Trophoblast cell (in vitro differentiated cells and primary cell): ENCODE results near the gene ARF1.

Experiments used
- DNase-seq, 2 donors: peaks; one replicate each; pipeline ENCODE4 v3.0.0-alpha.2; 2016
- H2AFZ ChIP-seq: 2 replicates; pipeline ENCODE4 v1.6.1; 2013; ENCODE audit warnings: low read length, moderate library complexity, mild to moderate bottlenecking; ENCODE audit not compliant: insufficient read depth, poor library complexity
- H2AK5ac ChIP-seq: 2 replicates; pipeline ENCODE4 v1.6.1; 2013; ENCODE audit warnings: mild to moderate bottlenecking, low read length
- H2BK120ac ChIP-seq: 2 replicates; pipeline ENCODE4 v1.6.1; 2013; ENCODE audit warnings: low read length, mild to moderate bottlenecking, moderate library complexity; ENCODE audit not compliant: insufficient read depth, poor library complexity
- H2BK12ac ChIP-seq: 2 replicates; pipeline ENCODE4 v1.6.1; 2013; ENCODE audit warnings: mild to moderate bottlenecking, low read length, moderate library complexity
- H2BK5ac ChIP-seq: 2 replicates; pipeline ENCODE4 v1.6.1; 2013; ENCODE audit warnings: low read length, low read depth, moderate library complexity, mild to moderate bottlenecking; ENCODE audit not compliant: poor library complexity
- H3K14ac ChIP-seq: 2 replicates; pipeline ENCODE4 v1.6.1; 2013; ENCODE audit warnings: mild to moderate bottlenecking, low read length
- H3K18ac ChIP-seq: 2 replicates; pipeline ENCODE4 v1.6.1; 2013; ENCODE audit warnings: mild to moderate bottlenecking, low read length
- H3K23ac ChIP-seq: 2 replicates; pipeline ENCODE4 v1.6.1; 2013; ENCODE audit warnings: low read length
- H3K27ac ChIP-seq: 2 replicates; pipeline ENCODE4 v1.5.1; 2013; ENCODE audit warnings: low read depth, mild to moderate bottlenecking, inconsistent platforms, low read length, moderate library complexity
- H3K27me3 ChIP-seq: 2 replicates; pipeline ENCODE4 v1.6.1; 2013; ENCODE audit warnings: inconsistent platforms, mild to moderate bottlenecking, low read length, moderate library complexity; ENCODE audit not compliant: insufficient read depth
- H3K36me3 ChIP-seq, 2 experiments: 1 replicate in 1 of 2; 2 replicates in 1 of 2; pipeline ENCODE4 v1.6.1; 2013; ENCODE audit warnings: low read length in 2 of 2, mild to moderate bottlenecking in 2 of 2, moderate library complexity in 1 of 2; ENCODE audit not compliant: insufficient read depth in 2 of 2, control insufficient read depth in 1 of 2
- H3K4ac ChIP-seq: 2 replicates; pipeline ENCODE4 v1.6.1; 2013; ENCODE audit warnings: low read depth, mild to moderate bottlenecking, low read length, moderate library complexity
- H3K4me1 ChIP-seq, 2 experiments: 1 replicate in 1 of 2; 2 replicates in 1 of 2; pipeline ENCODE4 v1.6.1; 2013; ENCODE audit warnings: low read length in 2 of 2, mild to moderate bottlenecking in 2 of 2, moderate library complexity in 1 of 2; ENCODE audit not compliant: insufficient read depth in 2 of 2, control insufficient read depth in 1 of 2
- H3K4me2 ChIP-seq: 2 replicates; pipeline ENCODE4 v1.6.1; 2013; ENCODE audit warnings: inconsistent platforms, mild to moderate bottlenecking, low read length, moderate library complexity
- H3K4me3 ChIP-seq: 2 replicates; pipeline ENCODE4 v1.5.1; 2013; ENCODE audit warnings: mild to moderate bottlenecking, low read depth, low read length, inconsistent platforms
- H3K79me1 ChIP-seq: one replicate; pipeline ENCODE4 v1.6.1; 2013; ENCODE audit warnings: low read length
- H3K79me2 ChIP-seq: 2 replicates; pipeline ENCODE4 v1.6.1; 2013; ENCODE audit warnings: low read length, mild to moderate bottlenecking; ENCODE audit not compliant: control insufficient read depth, insufficient read depth, poor library complexity
- H3K9ac ChIP-seq: 2 replicates; pipeline ENCODE4 v1.6.1; 2013; ENCODE audit warnings: mild to moderate bottlenecking, low read length
- H3K9me3 ChIP-seq: 2 replicates; pipeline ENCODE4 v1.6.1; 2013; ENCODE audit warnings: low read depth, mild to moderate bottlenecking, control low read depth, inconsistent platforms, low read length; ENCODE audit not compliant: insufficient read depth
- H4K12ac ChIP-seq: 2 replicates; pipeline ENCODE4 v1.6.1; 2013; ENCODE audit warnings: low read depth, mild to moderate bottlenecking, low read length, moderate library complexity
- H4K8ac ChIP-seq: 2 replicates; pipeline ENCODE4 v1.6.1; 2013; ENCODE audit warnings: low read depth, mild to moderate bottlenecking, low read length, moderate library complexity
- H4K91ac ChIP-seq: one replicate; pipeline ENCODE4 v1.6.1; 2013; ENCODE audit warnings: low read depth, mild to moderate bottlenecking, low read length, moderate library complexity
- WGBS: extraction: QIAGEN DNeasy Blood & Tissue Kit; methylation state at CpG from one replicate; pipeline ENCODE4 v1.1.7; 2013; ENCODE audit warnings: missing lambda C conversion rate; ENCODE audit not compliant: insufficient read length, insufficient coverage; ENCODE audit errors: extremely low coverage; 5-methylcytosine and 5-hydroxymethylcytosine counted together

ARF1 gene

DNA sequence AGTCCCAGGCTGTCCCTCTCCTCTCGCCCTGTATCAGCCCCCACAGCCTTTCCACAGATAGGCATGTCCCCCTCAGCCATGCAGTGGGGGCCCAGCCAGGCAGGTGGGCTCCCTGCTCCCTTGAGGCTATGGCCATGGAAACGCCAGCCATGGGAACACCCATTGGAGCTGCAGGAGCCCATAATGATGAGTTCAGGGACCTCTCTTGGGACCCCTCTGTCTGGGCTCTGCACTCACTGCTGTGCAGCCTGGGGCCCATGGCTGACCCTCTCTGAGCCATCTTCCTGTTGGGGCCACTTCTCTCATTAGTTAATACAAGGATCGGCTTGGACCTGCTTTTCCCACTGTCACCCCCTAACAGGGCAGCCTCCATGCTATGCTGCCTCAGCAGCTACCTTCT lies 42.5 kb upstream of the ARF1 start:
- no peak overlapping the region for H3K4ac ChIP-seq
- no peak overlapping the region for H3K9ac ChIP-seq
- no peak for DNase-seq
- H4K8ac ChIP-seq = no peak overlapping the region
- H3K79me2 ChIP-seq = no peaks in the 10 kb centered on the region
- H2AFZ ChIP-seq = no peak overlapping the region
- H3K14ac ChIP-seq = no peak overlapping the region
- no peak overlapping the region for H2BK5ac ChIP-seq
- no peak overlapping the region for H3K4me3 ChIP-seq
- H4K91ac ChIP-seq = no peak overlapping the region
- H2BK12ac ChIP-seq = no peak overlapping the region
- H2BK120ac ChIP-seq = no peak overlapping the region
- WGBS = no CpG with 5 or more reads among the region's 3 CpGs
- H3K36me3 ChIP-seq = no peaks in the 10 kb centered on the region
- H3K27me3 ChIP-seq = peaks cover 24% of the 10 kb centered on the region
- peaks cover 0 to 1% of the 10 kb centered on the region in 2 experiments for H3K4me1 ChIP-seq
- no peak overlapping the region for H3K23ac ChIP-seq
- H3K9me3 ChIP-seq = peaks cover 8% of the 10 kb centered on the region
- no peak overlapping the region for H3K4me2 ChIP-seq
- H3K27ac ChIP-seq = no peak overlapping the region
- H3K79me1 ChIP-seq = no peaks in the 10 kb centered on the region
- no peak overlapping the region for H3K18ac ChIP-seq
- no peak overlapping the region for H4K12ac ChIP-seq
- H2AK5ac ChIP-seq = no peak overlapping the region

DNA sequence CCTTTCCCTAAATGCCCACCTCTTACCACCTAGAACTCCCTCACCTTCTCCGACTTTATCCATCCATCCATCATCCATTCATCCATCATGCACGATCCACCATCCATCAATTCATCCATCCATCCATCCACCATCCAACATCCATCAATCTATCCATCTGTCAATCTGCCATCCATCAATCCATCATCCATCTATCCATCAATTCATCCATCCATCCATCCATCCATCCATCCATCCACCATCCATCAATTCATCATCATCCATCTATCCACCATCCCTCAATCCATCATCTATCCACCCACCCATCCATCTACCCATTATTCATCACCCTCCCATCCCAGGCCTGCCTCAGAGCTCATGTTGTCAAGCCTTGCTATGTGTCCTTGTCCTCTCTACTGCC lies 41.2 kb upstream of the ARF1 start:
- no peak overlapping the region for H2BK5ac ChIP-seq
- H3K9me3 ChIP-seq = peaks cover 10% of the 10 kb centered on the region
- no peak overlapping the region for H2AFZ ChIP-seq
- H3K27ac ChIP-seq = no peak overlapping the region
- no peaks in the 10 kb centered on the region for H3K36me3 ChIP-seq
- H3K4ac ChIP-seq = no peak overlapping the region
- H2AK5ac ChIP-seq = no peak overlapping the region
- peaks cover 24% of the 10 kb centered on the region for H3K27me3 ChIP-seq
- no peaks in the 10 kb centered on the region for H3K79me1 ChIP-seq
- H3K23ac ChIP-seq = peak overlapping the region; percentile 55
- H2BK120ac ChIP-seq = no peak overlapping the region
- no peak overlapping the region for H3K14ac ChIP-seq
- H3K18ac ChIP-seq = no peak overlapping the region
- no peak overlapping the region for H4K12ac ChIP-seq
- no peak overlapping the region for H3K4me2 ChIP-seq
- peaks cover 0 to 4% of the 10 kb centered on the region in 2 experiments for H3K4me1 ChIP-seq
- H3K9ac ChIP-seq = no peak overlapping the region
- no peaks in the 10 kb centered on the region for H3K79me2 ChIP-seq
- H2BK12ac ChIP-seq = no peak overlapping the region
- no peak overlapping the region for H3K4me3 ChIP-seq
- no peak overlapping the region for H4K91ac ChIP-seq
- no peak overlapping the region for H4K8ac ChIP-seq
- 100% methylated on average over 2 of the region's 2 CpGs for whole genome bisulfite sequencing
- DNase-seq = no peak

DNA sequence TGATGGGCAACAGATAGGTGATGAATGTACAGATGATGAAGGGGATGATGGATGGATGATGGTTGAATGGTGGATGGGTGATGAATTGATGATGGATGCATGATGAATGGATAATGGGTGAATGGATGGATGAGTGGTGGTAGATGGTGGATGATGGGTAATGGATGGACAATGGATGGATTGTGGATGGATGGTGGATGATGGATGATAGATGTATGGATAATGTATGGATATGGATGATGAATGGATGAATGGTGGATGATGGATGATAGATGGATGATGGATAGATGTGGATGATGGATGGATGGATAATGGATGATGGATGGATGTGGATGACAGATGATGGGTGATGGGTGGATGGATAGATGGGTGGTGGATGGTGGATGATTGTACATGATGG lies 40.0 kb upstream of the ARF1 start:
- Histone ChIP-seq H2AFZ (no peak overlapping the region), H4K91ac (no peak overlapping the region), H3K4me1 (peaks cover 0 to 4% of the 10 kb centered on the region in 2 experiments), H3K9ac (no peak overlapping the region), H3K23ac (no peak overlapping the region), H2BK5ac (no peak overlapping the region), H3K4me2 (no peak overlapping the region), H3K4me3 (no peak overlapping the region), H3K79me1 (no peaks in the 10 kb centered on the region), H3K79me2 (no peaks in the 10 kb centered on the region), H3K27ac (no peak overlapping the region), H3K9me3 (peaks cover 12% of the 10 kb centered on the region), H4K12ac (no peak overlapping the region), H3K14ac (no peak overlapping the region), H2BK120ac (no peak overlapping the region), H3K18ac (no peak overlapping the region), H3K27me3 (peaks cover 19% of the 10 kb centered on the region), H4K8ac (no peak overlapping the region), H3K36me3 (no peaks in the 10 kb centered on the region), H3K4ac (no peak overlapping the region), H2BK12ac (no peak overlapping the region), H2AK5ac (no peak overlapping the region)
- DNase-seq = no peak

DNA sequence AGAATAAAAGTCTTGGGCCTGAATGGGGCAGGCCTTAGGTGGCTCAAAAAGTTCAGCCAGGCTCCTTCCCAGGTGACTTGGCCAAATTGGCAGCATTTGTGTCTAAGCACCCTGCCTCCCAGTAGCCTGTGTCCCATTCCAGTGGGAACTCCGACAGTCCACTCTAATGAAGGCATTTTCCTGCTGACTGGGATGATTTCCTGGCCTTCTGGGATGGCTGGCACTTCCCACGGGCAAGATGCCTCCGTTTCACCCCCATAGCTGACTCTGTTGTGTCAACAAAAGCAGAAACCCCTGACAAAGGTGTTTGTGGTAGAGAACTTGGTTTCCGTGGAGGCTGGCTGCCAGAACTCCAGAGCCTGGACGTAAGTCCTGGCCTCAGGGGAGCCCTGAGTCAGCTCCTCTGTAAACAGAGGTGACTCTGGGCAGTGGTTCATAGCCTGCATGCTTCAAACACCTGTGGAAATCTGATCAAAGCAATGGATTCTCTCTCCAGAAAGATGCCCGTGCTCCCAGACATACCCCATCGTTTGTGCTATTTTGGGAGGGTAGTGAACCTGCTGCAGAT lies 39.1 kb upstream of the ARF1 start:
- no CpG with 5 or more reads among the region's 7 CpGs for WGBS

More for the DNA sequence above, 39.1 kb upstream of the ARF1 start:
- no peak overlapping the region for H3K14ac ChIP-seq
- no peak overlapping the region for H3K9ac ChIP-seq
- no peak overlapping the region for H4K8ac ChIP-seq
- H3K36me3 ChIP-seq = no peaks in the 10 kb centered on the region
- H3K23ac ChIP-seq = no peak overlapping the region
- no peak overlapping the region for H3K4ac ChIP-seq
- H3K4me2 ChIP-seq = no peak overlapping the region
- H3K79me2 ChIP-seq = no peaks in the 10 kb centered on the region
- H2BK120ac ChIP-seq = no peak overlapping the region
- H3K18ac ChIP-seq = no peak overlapping the region
- H4K91ac ChIP-seq = no peak overlapping the region
- H3K4me1 ChIP-seq = peaks cover 0 to 4% of the 10 kb centered on the region in 2 experiments
- no peak overlapping the region for H2AK5ac ChIP-seq
- no peak overlapping the region for H4K12ac ChIP-seq
- H3K9me3 ChIP-seq = peaks cover 12% of the 10 kb centered on the region
- no peak overlapping the region for H2BK5ac ChIP-seq
- no peak for DNase-seq
- no peak overlapping the region for H3K4me3 ChIP-seq
- no peak overlapping the region for H2BK12ac ChIP-seq
- H3K27me3 ChIP-seq = peaks cover 10% of the 10 kb centered on the region
- no peaks in the 10 kb centered on the region for H3K79me1 ChIP-seq
- no peak overlapping the region for H3K27ac ChIP-seq
- no peak overlapping the region for H2AFZ ChIP-seq
